Endothelial cell of umbilical vein (primary cell): ENCODE data around the gene HBA2. TPM values are rescaled to one million over a fixed set of nuclear protein-coding genes. Genes with fewer than 3 reads are reported as not detected.
A peak's percentile ranks its signal among the peaks of the same experiment; 100 is the strongest.
"Not testable (repeated sequence)": the region's sequence is repeated elsewhere in the genome, so short reads cannot be mapped to it uniquely, and the experiment has no call there.

Experiments used
- BruUV-seq: library from RNA; stranded (reverse); fragments of 400-500 nt; replicated peaks from 2 replicates; lab custom pipeline; 2021; lab: Mats Ljungman, UMichigan
- CTCF ChIA-PET: fragments of 300-600, 350-600 bp; sonication (Branson Sonifier 250); formaldehyde crosslinking; loops from one replicate; lab custom pipeline; 2021; ENCODE audit warnings: antibody characterized with exemption, inconsistent platforms; lab: Charles Lee
- POLR2A ChIA-PET: fragments of 300-600, 350-600 bp; sonication (Branson Sonifier 250); formaldehyde crosslinking; loops from one replicate; lab custom pipeline; 2021; ENCODE audit warnings: antibody characterized with exemption, inconsistent platforms; lab: Charles Lee
- DNase-seq: peaks from one replicate; pipeline ENCODE4 v3.0.0-alpha.2; 2011; ENCODE audit warnings: low read depth, low spot score
- FAIRE-seq: peaks from 2 replicates; lab custom pipeline; 2011; peaks lifted over from hg19 to GRCh38; lab: Jason Lieb, UNC
- H2AFZ ChIP-seq: 2 replicates; pipeline ENCODE4 v1.6.0; 2012; ENCODE audit warnings: low read depth, low read length, control low read depth, inconsistent platforms
- H3K27ac ChIP-seq: 2 replicates; pipeline ENCODE4 v1.5.1; 2011; ENCODE audit warnings: low read depth, mild to moderate bottlenecking, control low read depth, low read length, moderate library complexity; ENCODE audit not compliant: insufficient read depth
- H3K27me3 ChIP-seq, 2 experiments: 2 replicates each; pipeline versions ENCODE4 v1.6.0 to v1.6.1; 2011; ENCODE audit warnings: low read length in 2 of 2, mixed read lengths in 1 of 2; ENCODE audit not compliant: control insufficient read depth in 2 of 2, insufficient read depth in 2 of 2
- H3K36me3 ChIP-seq, 2 experiments: 2 replicates in 1 of 2; 3 replicates in 1 of 2; pipeline ENCODE4 v1.5.1; 2011; ENCODE audit warnings: low read length in 2 of 2, mild to moderate bottlenecking in 1 of 2, moderate library complexity in 1 of 2; ENCODE audit not compliant: control insufficient read depth in 2 of 2, insufficient read depth in 2 of 2; ENCODE audit errors: extremely low read depth in 1 of 2
- H3K4me1 ChIP-seq: 3 replicates; pipeline ENCODE4 v1.5.1; 2011; ENCODE audit warnings: mild to moderate bottlenecking, low read length; ENCODE audit not compliant: control insufficient read depth, insufficient read depth; ENCODE audit errors: extremely low read depth
- H3K4me2 ChIP-seq: 2 replicates; pipeline ENCODE4 v1.6.1; 2011; ENCODE audit warnings: low read length, control low read depth, mixed read lengths; ENCODE audit not compliant: insufficient read depth
- H3K4me3 ChIP-seq, 3 experiments: fragments of 200-600 bp in 1 of 3; sonication (generic), shearing (Covaris generic) in 1 of 3; replicated peaks in 1 of 3; 2 replicates each; pipeline ENCODE4 v1.5.1; 2011 to 2016; ENCODE audit warnings: control low read depth in 3 of 3, low read length in 3 of 3, mild to moderate bottlenecking in 2 of 3, inconsistent platforms in 1 of 3, low read depth in 1 of 3, moderate library complexity in 1 of 3; ENCODE audit not compliant: insufficient read depth in 1 of 3
- H3K79me2 ChIP-seq: 2 replicates; pipeline ENCODE4 v1.6.0; 2012; ENCODE audit warnings: low read length, inconsistent platforms; ENCODE audit not compliant: control insufficient read depth, insufficient read depth
- H3K9ac ChIP-seq: replicated peaks from 2 replicates; pipeline ENCODE3; 2011; ENCODE audit warnings: low read length, control low read depth; ENCODE audit not compliant: insufficient read depth; ENCODE audit errors: extremely low read depth
- H3K9me1 ChIP-seq: replicated peaks from 3 replicates; pipeline ENCODE4 v1.6.0; 2011; ENCODE audit warnings: mild to moderate bottlenecking, low read length; ENCODE audit not compliant: control insufficient read depth, insufficient read depth; ENCODE audit errors: extremely low read depth
- H3K9me3 ChIP-seq: replicated peaks from 2 replicates; pipeline ENCODE4 v1.5.1; 2012; ENCODE audit warnings: low read length, inconsistent platforms; ENCODE audit not compliant: control insufficient read depth, insufficient read depth
- H4K20me1 ChIP-seq: replicated peaks from 2 replicates; pipeline ENCODE3; 2011; ENCODE audit warnings: mild to moderate bottlenecking, low read length; ENCODE audit not compliant: control insufficient read depth, insufficient read depth; ENCODE audit errors: extremely low read depth
- EZH2 ChIP-seq: IDR thresholded peaks from 2 replicates; pipeline ENCODE4 v1.6.1; 2012; ENCODE audit warnings: borderline replicate concordance, low read depth, mild to moderate bottlenecking, moderate library complexity, low read length, inconsistent platforms; ENCODE audit not compliant: severe bottlenecking
- FOS ChIP-seq: IDR thresholded peaks from 2 replicates; pipeline ENCODE4 v1.6.1; 2011; ENCODE audit warnings: mild to moderate bottlenecking, low read length, moderate library complexity, borderline replicate concordance; ENCODE audit not compliant: insufficient read depth
- GATA2 ChIP-seq: IDR thresholded peaks from 2 replicates; pipeline ENCODE4 v1.7.0; 2011; ENCODE audit warnings: low read depth, mild to moderate bottlenecking, moderate library complexity, mixed read lengths, low read length; ENCODE audit not compliant: insufficient read length, insufficient read depth
- JUN ChIP-seq: IDR thresholded peaks from 2 replicates; pipeline ENCODE4 v1.6.1; 2011; ENCODE audit warnings: borderline replicate concordance, low read depth; ENCODE audit not compliant: insufficient read length, insufficient read depth
- MAX ChIP-seq: IDR thresholded peaks from 2 replicates; pipeline ENCODE4 v1.6.1; 2011; ENCODE audit not compliant: insufficient read depth, insufficient read length
- POLR2A ChIP-seq: IDR thresholded peaks from 2 replicates; pipeline ENCODE4 v1.6.1; 2012; ENCODE audit warnings: low read depth, mild to moderate bottlenecking, control low read depth, low read length
- POLR2AphosphoS5 ChIP-seq: IDR thresholded peaks from 2 replicates; pipeline ENCODE4 v1.6.1; 2012; ENCODE audit warnings: low read depth, mild to moderate bottlenecking, control low read depth, low read length, moderate library complexity; ENCODE audit not compliant: insufficient read depth
- dilution Hi-C: fragments of 300-500 bp; cut with MboI; formaldehyde crosslinking; loops from one replicate; pipeline ENCODE4 v1.15.0; 2019; ENCODE audit warnings: low sequenced_read_pairs; ENCODE audit not compliant: extremely low pct_ligation_motif_present
- intact Hi-C: fragments of 100-400 bp; cut with micrococcal nuclease; formaldehyde crosslinking; loops from one replicate; pipeline ENCODE4 v1.10.0; 2022
- polyA plus RNA-seq, 4 experiments: library from polyadenylated mRNA; depleted of rRNA in 3 of 4; stranded (reverse) in 3 of 4; unstranded in 1 of 4; fragments of >200 nt; gene quantifications; 2 replicates each; pipeline versions ENCODE4 v1.2.1 to v1.2.3, GENCODE V29; 2011 to 2012; ENCODE audit warnings: missing spikeins in 1 of 4
- total RNA-seq: library from RNA; stranded (reverse); gene quantifications from 2 replicates; pipeline ENCODE4 v1.2.3, GENCODE V29; 2021

HBA2 gene
- total and polyA plus RNA-seq, 2 donors (not counting 3 experiments of a cell fraction or from before 2014, with no cell fraction given) = not detected

DNA sequence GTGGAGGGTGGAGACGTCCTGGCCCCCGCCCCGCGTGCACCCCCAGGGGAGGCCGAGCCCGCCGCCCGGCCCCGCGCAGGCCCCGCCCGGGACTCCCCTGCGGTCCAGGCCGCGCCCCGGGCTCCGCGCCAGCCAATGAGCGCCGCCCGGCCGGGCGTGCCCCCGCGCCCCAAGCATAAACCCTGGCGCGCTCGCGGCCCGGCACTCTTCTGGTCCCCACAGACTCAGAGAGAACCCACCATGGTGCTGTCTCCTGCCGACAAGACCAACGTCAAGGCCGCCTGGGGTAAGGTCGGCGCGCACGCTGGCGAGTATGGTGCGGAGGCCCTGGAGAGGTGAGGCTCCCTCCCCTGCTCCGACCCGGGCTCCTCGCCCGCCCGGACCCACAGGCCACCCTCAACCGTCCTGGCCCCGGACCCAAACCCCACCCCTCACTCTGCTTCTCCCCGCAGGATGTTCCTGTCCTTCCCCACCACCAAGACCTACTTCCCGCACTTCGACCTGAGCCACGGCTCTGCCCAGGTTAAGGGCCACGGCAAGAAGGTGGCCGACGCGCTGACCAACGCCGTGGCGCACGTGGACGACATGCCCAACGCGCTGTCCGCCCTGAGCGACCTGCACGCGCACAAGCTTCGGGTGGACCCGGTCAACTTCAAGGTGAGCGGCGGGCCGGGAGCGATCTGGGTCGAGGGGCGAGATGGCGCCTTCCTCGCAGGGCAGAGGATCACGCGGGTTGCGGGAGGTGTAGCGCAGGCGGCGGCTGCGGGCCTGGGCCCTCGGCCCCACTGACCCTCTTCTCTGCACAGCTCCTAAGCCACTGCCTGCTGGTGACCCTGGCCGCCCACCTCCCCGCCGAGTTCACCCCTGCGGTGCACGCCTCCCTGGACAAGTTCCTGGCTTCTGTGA is 4.1 kb downstream of the HBA2 start, which contains the start of gene HBA1:
Gene HBA1 (plus strand): TSS at position 204 of the 906 bp plus-strand sequence. CDS start 37 bp downstream, at position 241.
- H3K9me1 ChIP-seq, H4K20me1 ChIP-seq, H3K79me2 ChIP-seq, H3K36me3 ChIP-seq, DNase-seq, H3K27ac ChIP-seq, intact Hi-C loops, BruUV-seq, H3K4me3 ChIP-seq, H3K4me2 ChIP-seq, POLR2A ChIA-PET, dilution Hi-C loops, H2AFZ ChIP-seq, H3K4me1 ChIP-seq, H3K9me3 ChIP-seq, H3K9ac ChIP-seq: not testable (repeated sequence)
- CTCF ChIA-PET = interaction anchor here (0.6 to 2.3 kb wide), 3 partner anchors 70 to 186 kb away, joined by 4 to 11 read pairs (median 4); no protein-coding TSS in a partner anchor
- peak; percentile 54 for FAIRE-seq
- peaks cover 39 to 43% of the 10 kb centered on the region in 2 experiments for H3K27me3 ChIP-seq
- peak; percentile 35 for TF ChIP-seq EZH2

GRCh38 chr16:177394-177822 is 4.7 kb downstream of the HBA2 start:
- no TSS peak for BruUV-seq
- Histone ChIP-seq H3K36me3 (no peaks in the 10 kb centered on the region), H3K27ac (no peak overlapping the region), H4K20me1 (no peaks in the 10 kb centered on the region), H3K9ac (no peak overlapping the region), H2AFZ (no peak overlapping the region), H3K9me1 (no peaks in the 10 kb centered on the region), H3K4me3 (no peak overlapping the region), H3K79me2 (no peaks in the 10 kb centered on the region), H3K9me3 (no peaks in the 10 kb centered on the region), H3K4me1 (peaks cover 5% of the 10 kb centered on the region), H3K27me3 (peaks cover 38 to 41% of the 10 kb centered on the region in 2 experiments), H3K4me2 (no peak overlapping the region)
- no peak for TF ChIP-seq FOS
- peak; percentile 60 for TF ChIP-seq EZH2
- TF ChIP-seq JUN = no peak
- no peak for TF ChIP-seq GATA2
- TF ChIP-seq POLR2AphosphoS5 = no peak
- no peak for TF ChIP-seq POLR2A
- no peak for TF ChIP-seq MAX
- CTCF ChIA-PET = interaction anchor here (0.6 to 2.3 kb wide), 3 partner anchors 70 to 185 kb away, joined by 4 to 11 read pairs (median 4); no protein-coding TSS in a partner anchor
- FAIRE-seq (no peak), DNase-seq (no peak)
- intact Hi-C loops = no loop called here
- POLR2A ChIA-PET = no interaction called here
- dilution Hi-C loops = no loop called here
